WERI-Rb-1 (cell line): ENCODE measurements around the gene SYTL3.

Experiments
- DNase-seq: peaks from one replicate; pipeline ENCODE4 v3.0.0-alpha.2; 2020
- H3K27ac ChIP-seq: fragments of 250-450 bp; sonication (Bioruptor Pico); 2 replicates; pipeline ENCODE4 v1.5.1; 2020; ENCODE audit warnings: mild to moderate bottlenecking, moderate library complexity
- H3K27me3 ChIP-seq: fragments of 250-450 bp; sonication (Bioruptor Pico); 2 replicates; pipeline ENCODE4 v1.5.1; 2021; ENCODE audit warnings: mild to moderate bottlenecking, low read depth, moderate library complexity; ENCODE audit not compliant: insufficient read depth, severe bottlenecking
- H3K36me3 ChIP-seq: fragments of 250-450 bp; sonication (Bioruptor Pico); 2 replicates; pipeline ENCODE4 v1.5.1; 2020; ENCODE audit warnings: mild to moderate bottlenecking, moderate library complexity
- H3K4me3 ChIP-seq: 2 replicates; pipeline ENCODE4 v1.5.1; 2011; ENCODE audit warnings: low read depth, mild to moderate bottlenecking, control low read depth, low read length
- H3K9me3 ChIP-seq: fragments of 250-450 bp; sonication (Bioruptor Pico); 2 replicates; pipeline ENCODE4 v1.5.1; 2021; ENCODE audit warnings: mild to moderate bottlenecking, moderate library complexity; ENCODE audit not compliant: severe bottlenecking
- TF ChIP-seq, protein P1 (sequence below): IDR thresholded peaks from 2 replicates; pipeline ENCODE4 v1.5.1; 2011; ENCODE audit warnings: low read depth, mild to moderate bottlenecking, control low read depth, inconsistent platforms, low read length

The SYTL3 gene

GRCh38 chr6:158770533-158771330, 120.9 kb downstream of the SYTL3 start:
- Histone ChIP-seq H3K4me3 (no peak overlapping the region), H3K36me3 (peaks cover 98% of the 10 kb centered on the region), H3K9me3 (no peaks in the 10 kb centered on the region), H3K27me3 (no peaks in the 10 kb centered on the region), H3K27ac (no peak overlapping the region)
- no peak for DNase-seq
- TF ChIP-seq, protein P1, sequence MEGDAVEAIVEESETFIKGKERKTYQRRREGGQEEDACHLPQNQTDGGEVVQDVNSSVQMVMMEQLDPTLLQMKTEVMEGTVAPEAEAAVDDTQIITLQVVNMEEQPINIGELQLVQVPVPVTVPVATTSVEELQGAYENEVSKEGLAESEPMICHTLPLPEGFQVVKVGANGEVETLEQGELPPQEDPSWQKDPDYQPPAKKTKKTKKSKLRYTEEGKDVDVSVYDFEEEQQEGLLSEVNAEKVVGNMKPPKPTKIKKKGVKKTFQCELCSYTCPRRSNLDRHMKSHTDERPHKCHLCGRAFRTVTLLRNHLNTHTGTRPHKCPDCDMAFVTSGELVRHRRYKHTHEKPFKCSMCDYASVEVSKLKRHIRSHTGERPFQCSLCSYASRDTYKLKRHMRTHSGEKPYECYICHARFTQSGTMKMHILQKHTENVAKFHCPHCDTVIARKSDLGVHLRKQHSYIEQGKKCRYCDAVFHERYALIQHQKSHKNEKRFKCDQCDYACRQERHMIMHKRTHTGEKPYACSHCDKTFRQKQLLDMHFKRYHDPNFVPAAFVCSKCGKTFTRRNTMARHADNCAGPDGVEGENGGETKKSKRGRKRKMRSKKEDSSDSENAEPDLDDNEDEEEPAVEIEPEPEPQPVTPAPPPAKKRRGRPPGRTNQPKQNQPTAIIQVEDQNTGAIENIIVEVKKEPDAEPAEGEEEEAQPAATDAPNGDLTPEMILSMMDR: no peak

DNA sequence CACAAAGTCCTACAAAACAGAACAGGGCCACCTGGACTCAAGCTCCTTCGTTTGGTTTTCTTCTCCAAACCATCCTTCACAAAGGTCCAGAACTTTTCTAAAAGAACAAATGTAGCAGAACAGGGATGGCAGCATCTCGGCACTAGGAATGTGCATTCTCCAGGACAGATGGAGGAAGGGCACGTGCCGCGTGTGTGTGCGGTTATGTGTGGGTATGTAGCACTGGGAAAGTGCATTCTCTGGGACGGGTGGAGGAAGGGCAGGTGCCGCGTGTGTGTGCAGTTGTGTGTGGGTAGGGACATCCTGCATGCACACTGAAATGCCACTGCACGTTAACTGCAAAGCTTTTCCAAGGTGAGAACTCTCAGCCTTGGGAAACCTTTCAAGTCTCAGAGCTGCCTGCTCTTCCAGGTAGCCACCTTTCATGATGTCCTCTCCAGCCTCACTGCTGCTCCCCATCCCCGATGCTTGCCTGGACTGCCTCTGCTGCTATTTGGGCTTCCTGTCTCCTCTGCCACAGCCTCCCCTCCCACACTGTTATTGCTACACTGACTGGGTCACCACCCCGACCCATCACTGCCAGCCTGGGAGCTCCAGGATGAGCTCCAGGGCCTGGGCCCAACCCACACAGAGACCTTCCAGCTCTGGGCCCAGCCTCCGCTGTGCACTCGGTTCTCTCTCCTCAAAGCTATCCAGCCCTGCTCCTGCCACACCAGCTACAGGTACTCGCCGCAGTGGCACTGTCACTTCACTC, 121.7 kb downstream of the SYTL3 start:
- Histone ChIP-seq H3K4me3 (no peak overlapping the region), H3K9me3 (no peaks in the 10 kb centered on the region), H3K27ac (no peak overlapping the region), H3K36me3 (peaks cover 98% of the 10 kb centered on the region), H3K27me3 (no peaks in the 10 kb centered on the region)
- TF ChIP-seq, protein P1: no peak
- no peak for DNase-seq

- Histone ChIP-seq H3K9me3 (no peaks in the 10 kb centered on the region), H3K27ac (no peak overlapping the region), H3K36me3 (peaks cover 98% of the 10 kb centered on the region), H3K4me3 (no peak overlapping the region), H3K27me3 (no peaks in the 10 kb centered on the region)
- TF ChIP-seq, protein P1: no peak
- no peak for DNase-seq
Measured at GRCh38 chr6:158772172-158772571, 122.3 kb downstream of the SYTL3 start.

GRCh38 chr6:158772851-158773371, 123.1 kb downstream of the SYTL3 start:
- H3K27ac ChIP-seq: no peak overlapping the region
- H3K27me3 ChIP-seq: no peaks in the 10 kb centered on the region
- no peaks in the 10 kb centered on the region for H3K9me3 ChIP-seq
- no peak for DNase-seq
- peaks cover 97% of the 10 kb centered on the region for H3K36me3 ChIP-seq
- TF ChIP-seq, protein P1: no peak
- no peak overlapping the region for H3K4me3 ChIP-seq

GRCh38 chr6:158773581-158774449, 124.0 kb downstream of the SYTL3 start:
- Histone ChIP-seq H3K4me3 (no peak overlapping the region), H3K27me3 (no peaks in the 10 kb centered on the region), H3K9me3 (no peaks in the 10 kb centered on the region), H3K27ac (no peak overlapping the region), H3K36me3 (peaks cover 97% of the 10 kb centered on the region)
- TF ChIP-seq, protein P1: no peak
- no peak for DNase-seq
